GM21717 (cell line): ENCODE measurements around the gene CIRBP.

ENCODE experiments used
- ATAC-seq: cut with Tn5 transposase; IDR thresholded peaks from one replicate; pipeline ENCODE4 v1.9.1; 2021; ENCODE audit warnings: mild to moderate bottlenecking, moderate library complexity; ENCODE audit not compliant: unreplicated experiment

CIRBP gene

GRCh38 chr19:1278074-1278473, 8.9 kb downstream of the CIRBP start:
- ATAC-seq: no peak

GRCh38 chr19:1278713-1279660, 9.9 kb downstream of the CIRBP start:
- ATAC-seq: no peak

DNA sequence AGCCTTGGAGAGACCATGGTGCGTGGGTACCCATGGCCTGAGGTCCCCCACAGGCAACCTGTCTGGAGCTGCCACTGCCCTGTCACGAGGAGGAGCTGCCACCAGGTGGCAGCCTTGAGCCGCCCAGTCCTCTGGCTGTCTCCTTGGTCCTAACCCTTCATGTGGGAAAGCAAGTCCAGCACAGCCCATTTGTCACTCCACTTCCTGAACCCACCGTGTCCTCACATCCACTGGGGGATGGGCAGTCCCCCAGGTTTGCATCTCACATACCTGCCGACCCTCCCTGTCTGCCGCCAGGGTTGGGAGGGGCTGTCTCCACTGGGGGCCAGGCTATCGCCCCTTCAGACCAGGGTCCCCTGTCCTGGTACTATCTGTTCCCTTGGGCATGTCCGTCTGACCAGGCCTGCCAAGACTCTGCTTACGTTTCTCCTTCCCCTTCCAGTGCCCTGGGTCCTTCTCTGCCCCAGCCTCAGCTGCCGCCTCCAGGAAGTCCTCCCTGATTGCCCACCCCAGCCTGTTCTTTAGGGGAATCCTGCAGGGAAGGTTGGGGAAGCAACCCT, 10.7 kb downstream of the CIRBP start:
- ATAC-seq: no peak

DNA sequence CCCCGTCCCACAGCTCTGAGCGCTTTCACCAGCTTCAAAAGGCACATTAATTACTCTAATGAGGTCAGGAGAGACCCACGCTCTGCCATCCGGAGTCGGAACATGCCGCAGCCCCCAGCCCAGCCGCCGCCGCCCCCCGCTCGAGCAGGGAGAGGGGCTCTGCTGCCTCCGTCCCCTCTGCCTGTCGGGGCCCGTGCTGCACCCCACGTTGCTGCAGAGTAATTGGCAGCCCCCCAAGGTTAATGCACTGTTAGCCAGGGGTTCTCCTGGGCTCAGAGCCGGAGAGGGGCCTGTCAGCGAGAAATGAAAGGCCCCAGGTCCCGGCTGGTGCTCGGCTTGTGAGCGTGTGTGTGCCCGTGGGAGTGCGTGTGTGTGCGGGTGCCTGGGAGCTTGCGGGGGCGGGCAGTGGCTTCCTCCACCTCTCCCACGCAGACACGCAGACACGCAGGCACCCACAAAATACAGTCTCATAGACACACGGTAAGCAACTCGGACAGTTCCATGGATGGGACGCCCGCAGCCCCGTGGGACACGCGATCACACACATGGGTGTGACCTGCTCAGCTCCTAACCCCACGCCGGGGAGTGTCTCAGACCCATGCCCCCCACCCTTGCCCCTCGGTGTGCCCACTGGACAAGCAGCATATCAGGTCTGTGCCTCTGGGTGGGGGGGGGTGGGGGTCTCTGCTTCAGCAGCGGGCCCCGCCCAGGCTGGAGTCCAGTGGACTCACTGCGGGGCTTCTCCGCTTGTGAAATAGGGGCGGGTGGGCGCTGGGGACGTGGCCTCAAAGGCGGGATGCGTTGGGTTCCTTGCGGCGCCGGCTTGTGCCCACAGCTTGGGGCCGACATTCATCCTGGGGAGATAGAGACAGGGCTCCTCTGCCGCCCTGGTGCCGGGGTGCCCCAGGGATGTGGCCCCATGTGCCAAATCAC, 11.8 kb downstream of the CIRBP start:
- ATAC-seq: no peak

DNA sequence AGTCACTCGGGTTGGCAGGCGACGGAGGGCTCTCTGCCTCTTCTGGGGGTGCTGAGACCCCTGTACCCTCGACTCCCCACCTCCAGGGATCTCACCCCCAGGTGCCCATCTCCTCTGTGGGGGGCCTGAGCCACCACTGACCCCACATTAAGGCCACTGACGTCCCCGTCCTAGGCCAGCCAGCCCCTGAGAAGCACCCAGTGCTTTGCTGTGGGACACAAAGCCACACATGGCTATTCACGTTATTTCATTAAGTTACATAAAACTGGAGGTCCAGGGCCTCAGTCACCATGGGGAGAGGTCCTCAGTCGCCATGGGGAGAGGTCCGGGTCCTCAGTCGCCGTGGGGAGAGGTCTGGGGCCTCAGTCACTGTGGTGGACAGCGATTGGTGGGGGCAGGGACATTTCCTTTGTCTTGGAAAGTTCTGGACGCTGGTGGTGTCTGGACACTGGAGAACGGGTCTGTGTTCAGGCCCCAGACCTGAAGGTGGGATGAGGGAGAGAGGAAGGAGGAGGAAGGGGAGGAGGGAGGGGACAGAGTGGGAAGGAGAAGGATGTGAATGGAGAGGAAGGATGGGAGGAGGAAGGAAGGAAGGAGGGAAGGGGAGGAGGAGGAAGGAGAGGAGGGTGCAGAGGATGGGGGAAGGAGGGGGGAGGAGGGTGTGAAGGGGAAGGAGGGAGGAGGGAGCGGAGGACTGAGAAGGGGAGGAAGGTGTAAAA, 12.6 kb downstream of the CIRBP start:
- no peak for ATAC-seq

DNA sequence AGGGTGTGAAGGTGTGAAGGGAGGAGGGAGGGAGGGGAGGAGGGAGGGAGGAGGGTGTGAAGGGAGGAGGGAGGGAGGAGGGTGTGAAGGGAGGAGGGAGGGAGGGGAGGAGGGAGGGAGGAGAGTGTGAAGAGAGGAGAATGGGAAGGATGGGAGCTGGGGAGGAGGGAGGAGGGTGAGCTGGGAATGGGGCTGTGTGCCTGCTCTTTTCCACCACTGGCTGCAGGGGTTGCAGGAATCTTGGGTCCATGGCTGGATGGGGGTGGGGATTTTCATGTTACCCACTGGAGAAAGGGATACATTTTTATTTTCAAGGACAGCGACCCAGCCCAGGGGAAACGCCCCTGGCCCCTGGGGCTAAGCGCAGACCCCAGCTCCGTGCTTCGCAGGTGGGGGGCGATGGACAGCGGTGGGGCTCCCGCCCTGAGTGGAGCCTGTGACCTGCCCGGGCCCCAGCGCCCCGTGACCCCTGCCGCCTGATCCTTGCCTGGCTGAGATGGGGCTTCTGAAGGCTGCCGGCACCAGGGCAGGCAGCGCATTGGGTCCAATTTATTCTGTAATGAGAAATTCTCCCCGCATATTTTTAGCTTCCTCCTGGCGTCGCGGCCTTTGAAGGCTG, 13.6 kb downstream of the CIRBP start:
- no peak for ATAC-seq

GRCh38 chr19:1283207-1283916, 14.2 kb downstream of the CIRBP start:
- ATAC-seq: no peak

- ATAC-seq: no peak
Observed at GRCh38 chr19:1283917-1284292, 14.8 kb downstream of the CIRBP start.

- no peak for ATAC-seq
Observed at GRCh38 chr19:1284293-1284978, 15.3 kb downstream of the CIRBP start.

DNA sequence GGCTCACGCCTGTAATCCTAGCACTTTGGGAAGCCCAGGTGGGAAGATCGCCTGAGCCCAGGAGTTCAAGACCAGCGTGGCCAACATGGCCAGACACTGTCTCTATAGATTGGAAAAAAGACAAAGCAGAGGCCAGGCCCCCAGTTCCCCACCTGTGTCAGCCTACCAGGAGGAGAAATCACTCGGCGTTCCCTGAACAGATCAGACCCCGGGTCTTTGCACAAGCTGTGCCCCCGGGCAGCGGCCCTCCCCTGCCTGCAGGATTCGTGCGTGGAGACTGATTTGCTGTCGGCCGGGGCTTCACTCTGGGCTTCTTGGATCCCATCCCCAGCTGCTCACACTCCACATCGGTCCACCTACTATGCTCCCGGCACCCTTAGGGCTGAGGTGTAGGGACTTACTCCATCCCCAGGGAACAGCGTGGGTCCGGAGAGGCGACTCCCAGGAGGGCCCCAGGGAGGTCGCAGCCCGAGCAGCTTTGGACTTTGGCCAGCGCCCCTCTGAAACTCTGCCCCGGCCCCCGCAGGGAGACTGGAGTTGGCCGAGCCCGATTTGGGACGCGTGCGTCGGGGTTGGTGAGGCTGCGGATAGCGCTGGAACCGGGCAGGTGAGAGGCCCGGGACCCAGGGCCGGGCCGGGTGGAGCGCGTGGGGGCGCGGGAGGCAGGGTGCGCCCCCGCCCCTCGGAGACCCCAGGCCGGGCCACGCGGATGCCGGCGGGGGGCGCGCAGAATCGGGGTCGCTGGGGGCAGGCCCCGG, 16.0 kb downstream of the CIRBP start:
- no peak for ATAC-seq

DNA sequence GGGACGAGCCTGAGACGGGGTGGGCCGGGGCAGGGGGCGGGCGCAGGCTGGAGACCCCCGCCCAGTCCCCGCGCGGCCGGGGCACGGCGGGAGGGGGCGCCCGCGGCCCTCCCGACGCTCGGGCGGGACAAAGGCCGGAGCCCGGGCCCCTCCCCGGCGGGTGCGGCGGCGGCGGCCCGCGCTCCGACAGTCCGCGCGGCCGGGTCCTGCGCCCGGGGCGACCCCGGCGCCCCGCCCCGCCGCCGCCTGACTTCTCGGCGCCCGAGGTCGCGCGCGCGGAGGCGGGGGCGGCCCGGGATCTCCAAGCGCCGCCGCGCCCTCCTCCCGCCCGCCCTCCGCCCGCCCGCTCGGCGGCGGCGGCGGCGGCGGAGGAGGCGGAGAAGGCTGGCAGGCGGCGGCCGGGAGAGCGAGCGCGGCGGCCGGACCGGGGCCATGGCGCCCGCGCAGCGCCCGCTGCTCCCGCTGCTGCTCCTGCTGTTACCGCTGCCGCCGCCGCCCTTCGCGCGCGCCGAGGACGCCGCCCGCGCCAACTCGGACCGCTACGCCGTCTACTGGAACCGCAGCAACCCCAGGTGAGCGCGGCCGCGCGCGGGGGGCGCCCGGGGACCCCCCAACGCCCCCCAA, 16.7 kb downstream of the CIRBP start, which contains the start of gene EFNA2:
EFNA2 (plus strand) TSS at position 137 of the 624 bp plus-strand sequence; CDS start at position 433, 296 bp downstream.
- ATAC-seq: no peak

DNA sequence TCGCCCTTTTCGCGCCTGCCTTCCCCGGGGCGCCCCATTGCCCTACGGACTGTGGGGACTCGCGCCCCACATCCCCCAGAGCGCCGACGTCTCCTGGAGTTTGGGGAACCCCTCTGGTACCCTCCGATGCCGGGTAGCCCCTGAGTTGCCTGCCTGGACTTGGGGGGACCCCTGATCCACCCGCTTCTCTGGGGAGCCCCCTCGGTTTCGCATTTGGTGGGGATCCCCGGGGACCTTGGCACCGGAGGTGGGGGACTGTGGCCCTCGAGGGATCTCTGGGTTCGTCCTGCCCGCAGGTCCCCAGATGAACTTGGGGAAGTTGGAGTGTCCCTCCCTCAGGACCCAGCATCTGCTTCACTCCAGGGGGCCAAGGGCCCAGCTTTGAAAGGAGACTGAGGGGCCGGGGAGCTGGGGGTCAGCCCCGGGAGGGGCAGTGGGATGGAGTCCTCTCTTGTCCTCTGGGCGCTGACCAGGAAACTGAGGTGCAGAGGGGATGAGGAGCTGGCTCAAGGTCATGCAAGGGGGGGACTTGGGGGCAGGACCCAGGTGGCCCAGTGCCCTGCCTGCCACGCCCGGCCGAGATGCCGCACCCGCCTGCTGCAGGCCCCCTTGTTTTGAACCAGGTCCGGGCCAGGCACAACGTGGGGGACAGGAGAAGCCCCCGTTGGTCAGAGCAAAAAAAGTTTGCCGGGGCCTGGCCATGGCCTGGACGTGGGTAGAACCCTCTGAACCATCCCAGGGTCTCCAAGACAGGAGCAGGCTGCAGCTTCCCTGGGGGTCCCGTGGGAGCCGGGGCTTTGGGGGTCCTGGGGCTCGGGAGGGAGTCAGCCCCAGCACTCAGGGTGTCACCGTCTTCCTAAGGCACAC, 17.6 kb downstream of the CIRBP start:
- no peak for ATAC-seq

- ATAC-seq: no peak
Observed at GRCh38 chr19:1287354-1288225, 18.5 kb downstream of the CIRBP start.

DNA sequence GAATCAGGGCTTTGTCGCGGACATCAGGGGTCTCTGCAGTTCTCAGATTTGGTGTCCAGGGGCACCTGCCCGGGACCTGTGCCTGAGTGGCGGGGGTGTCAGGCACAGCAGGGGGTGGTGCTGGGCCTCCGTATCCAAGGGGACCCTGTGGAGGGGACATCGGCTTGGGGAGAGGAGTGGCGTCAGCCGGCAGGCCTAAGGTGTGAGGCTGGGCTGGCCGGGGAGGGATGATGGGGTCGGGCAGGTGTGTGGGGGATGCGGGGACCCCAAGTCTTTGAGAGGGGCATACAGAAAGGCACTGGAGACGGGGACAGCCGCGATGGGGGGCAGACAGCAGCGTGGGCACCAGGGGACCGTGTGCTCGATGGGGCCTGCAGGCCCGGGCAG, 19.1 kb downstream of the CIRBP start:
- no peak for ATAC-seq

- ATAC-seq: no peak
Observed at GRCh38 chr19:1288833-1289685, 19.9 kb downstream of the CIRBP start.
